Measurements from ENCODE around the gene MRPL40.

The MRPL40 gene

GRCh38 chr22:19480173-19480568 lies 47.8 kb downstream of the MRPL40 start:
- H3K27ac ChIP-seq: peak overlapping the region; percentile 90

GRCh38 chr22:19480789-19481188 lies 48.4 kb downstream of the MRPL40 start:
- no peak for TF ChIP-seq ZFX (IDR thresholded peaks at IDR 0.05; ENCODE audit: borderline replicate concordance)
- no peak for TF ChIP-seq CTCF (IDR thresholded peaks at IDR 0.05)
- H3K27ac ChIP-seq: peak overlapping the region; percentile 90

More at GRCh38 chr22:19480173-19480568, 47.8 kb downstream of the MRPL40 start:
- TF ChIP-seq ZFX (IDR thresholded peaks at IDR 0.05; ENCODE audit: borderline replicate concordance): no peak

GRCh38 chr22:19482297-19482696 lies 50.0 kb downstream of the MRPL40 start:
- no peak overlapping the region for H3K27ac ChIP-seq
- no peak for TF ChIP-seq ZFX (IDR thresholded peaks at IDR 0.05; ENCODE audit: borderline replicate concordance)

- TF ChIP-seq CTCF (IDR thresholded peaks at IDR 0.05) (no peak), ZFX (IDR thresholded peaks at IDR 0.05; ENCODE audit: borderline replicate concordance) (no peak)
- H3K27ac ChIP-seq: no peak overlapping the region
Measured at GRCh38 chr22:19483481-19484244, 51.3 kb downstream of the MRPL40 start.

Measured in 22Rv1 (cell line).